Measurements from ENCODE around the gene RAB3B.
A peak's percentile ranks its signal among the peaks of the same experiment; 100 is the strongest.

The RAB3B gene

GRCh38 chr1:51922040-51922439 lies 68.5 kb downstream of the RAB3B start:
- H3K27ac ChIP-seq (replicated peaks; ENCODE audit: low read length), result no peak overlapping the region
- peaks cover 0 to 76% (median 0%) of the 10 kb centered on the region in 3 experiments for H3K27me3 ChIP-seq (ENCODE audit: control insufficient read depth in 3 of 3, insufficient read depth in 3 of 3, low read depth in 1 of 3, low read length in 3 of 3)
- H3K18ac ChIP-seq (ENCODE audit: low read length), result no peak overlapping the region
- no peak overlapping the region for H3K4me2 ChIP-seq (ENCODE audit: insufficient read depth, low read length, poor library complexity, severe bottlenecking)
- H3K4ac ChIP-seq (ENCODE audit: low read length), result no peak overlapping the region
- no peak overlapping the region for H2BK5ac ChIP-seq (ENCODE audit: low read length)
- no CpG with 5 or more reads among the region's 3 CpGs for WGBS, 2 donors (ENCODE audit: extremely low coverage in 2 of 2, insufficient read length in 2 of 2, insufficient replicate concordance in 1 of 2)
- H2AFZ ChIP-seq (ENCODE audit: low read length), result no peak overlapping the region
- no peaks in the 10 kb centered on the region for H3K9me3 ChIP-seq (replicated peaks in 1 of 2; ENCODE audit: control insufficient read depth in 2 of 2, insufficient read depth in 1 of 2, low read depth in 1 of 2, low read length in 2 of 2)
- no peak overlapping the region for H4K8ac ChIP-seq (ENCODE audit: low read depth, low read length)
- H3K79me1 ChIP-seq (ENCODE audit: low read depth, low read length), result no peaks in the 10 kb centered on the region
- no peak overlapping the region for H2BK12ac ChIP-seq (ENCODE audit: low read length)
- no peak overlapping the region for H3K14ac ChIP-seq (ENCODE audit: low read length)
- DNase-seq (ENCODE audit: low spot score), result no peak
- no peak overlapping the region for H2BK15ac ChIP-seq (ENCODE audit: low read length)
- no peaks in the 10 kb centered on the region for H3K36me3 ChIP-seq (replicated peaks in 1 of 2; ENCODE audit: control insufficient read depth in 2 of 2, insufficient read depth in 2 of 2, low read length in 2 of 2)
- no peak overlapping the region for H2BK120ac ChIP-seq (ENCODE audit: low read depth, low read length)
- H3K9ac ChIP-seq (ENCODE audit: low read depth, low read length, poor library complexity), result no peak overlapping the region
- H4K91ac ChIP-seq (ENCODE audit: low read depth, low read length, poor library complexity), result no peak overlapping the region
- H2AK5ac ChIP-seq (ENCODE audit: low read depth, low read length), result no peak overlapping the region
- no peak overlapping the region for H3K4me3 ChIP-seq (ENCODE audit: low read length in 2 of 2)
- peaks cover 14 to 23% of the 10 kb centered on the region in 2 donors for H3K4me1 ChIP-seq (ENCODE audit: control insufficient read depth in 2 of 2, insufficient read depth in 1 of 2, low read depth in 1 of 2, low read length in 2 of 2)
- no peak overlapping the region for H3K23ac ChIP-seq (ENCODE audit: low read depth, low read length, poor library complexity)

GRCh38 chr1:51920130-51920529 lies 70.4 kb downstream of the RAB3B start:
- H2BK120ac ChIP-seq (ENCODE audit: low read depth, low read length), result no peak overlapping the region
- H3K4me3 ChIP-seq (ENCODE audit: low read length in 2 of 2), result no peak overlapping the region
- no peak overlapping the region for H3K27ac ChIP-seq (replicated peaks; ENCODE audit: low read length)
- H3K9ac ChIP-seq (ENCODE audit: low read depth, low read length, poor library complexity), result no peak overlapping the region
- H3K23ac ChIP-seq (ENCODE audit: low read depth, low read length, poor library complexity), result no peak overlapping the region
- H2BK5ac ChIP-seq (ENCODE audit: low read length), result no peak overlapping the region
- no peaks in the 10 kb centered on the region for H3K79me1 ChIP-seq (ENCODE audit: low read depth, low read length)
- WGBS, 2 donors (ENCODE audit: extremely low coverage in 2 of 2, insufficient read length in 2 of 2, insufficient replicate concordance in 1 of 2), result no CpG with 5 or more reads among the region's 5 CpGs
- peaks cover 0 to 78% (median 0%) of the 10 kb centered on the region in 3 experiments for H3K27me3 ChIP-seq (ENCODE audit: control insufficient read depth in 3 of 3, insufficient read depth in 3 of 3, low read depth in 1 of 3, low read length in 3 of 3)
- no peaks in the 10 kb centered on the region for H3K9me3 ChIP-seq (replicated peaks in 1 of 2; ENCODE audit: control insufficient read depth in 2 of 2, insufficient read depth in 1 of 2, low read depth in 1 of 2, low read length in 2 of 2)
- no peak overlapping the region for H2BK15ac ChIP-seq (ENCODE audit: low read length)
- H4K8ac ChIP-seq (ENCODE audit: low read depth, low read length), result no peak overlapping the region
- DNase-seq (ENCODE audit: low spot score), result no peak
- H2AFZ ChIP-seq (ENCODE audit: low read length), result peak overlapping the region; percentile 39
- no peaks in the 10 kb centered on the region for H3K36me3 ChIP-seq (replicated peaks in 1 of 2; ENCODE audit: control insufficient read depth in 2 of 2, insufficient read depth in 2 of 2, low read length in 2 of 2)
- no peak overlapping the region for H3K18ac ChIP-seq (ENCODE audit: low read length)
- no peak overlapping the region for H2AK5ac ChIP-seq (ENCODE audit: low read depth, low read length)
- H3K14ac ChIP-seq (ENCODE audit: low read length), result no peak overlapping the region
- no peak overlapping the region for H4K91ac ChIP-seq (ENCODE audit: low read depth, low read length, poor library complexity)
- no peak overlapping the region for H3K4ac ChIP-seq (ENCODE audit: low read length)
- H3K4me1 ChIP-seq (ENCODE audit: control insufficient read depth in 2 of 2, insufficient read depth in 1 of 2, low read depth in 1 of 2, low read length in 2 of 2), result peaks cover 14 to 23% of the 10 kb centered on the region in 2 donors
- H3K4me2 ChIP-seq (ENCODE audit: insufficient read depth, low read length, poor library complexity, severe bottlenecking), result no peak overlapping the region
- no peak overlapping the region for H2BK12ac ChIP-seq (ENCODE audit: low read length)

- Histone ChIP-seq H3K18ac (ENCODE audit: low read length) (peak overlapping the region; percentile 12), H3K14ac (ENCODE audit: low read length) (no peak overlapping the region), H3K9me3 (replicated peaks in 1 of 2; ENCODE audit: control insufficient read depth in 2 of 2, insufficient read depth in 1 of 2, low read depth in 1 of 2, low read length in 2 of 2) (no peaks in the 10 kb centered on the region), H3K4me2 (ENCODE audit: insufficient read depth, low read length, poor library complexity, severe bottlenecking) (no peak overlapping the region), H3K9ac (ENCODE audit: low read depth, low read length, poor library complexity) (no peak overlapping the region), H3K4me3 (ENCODE audit: low read length in 2 of 2) (no peak overlapping the region), H3K27me3 (ENCODE audit: control insufficient read depth in 3 of 3, insufficient read depth in 3 of 3, low read depth in 1 of 3, low read length in 3 of 3) (peaks cover 0 to 78% (median 0%) of the 10 kb centered on the region in 3 experiments), H2BK5ac (ENCODE audit: low read length) (no peak overlapping the region), H4K8ac (ENCODE audit: low read depth, low read length) (no peak overlapping the region), H2AFZ (ENCODE audit: low read length) (peak overlapping the region; percentile 39), H2BK15ac (ENCODE audit: low read length) (no peak overlapping the region), H4K91ac (ENCODE audit: low read depth, low read length, poor library complexity) (no peak overlapping the region), H2BK120ac (ENCODE audit: low read depth, low read length) (no peak overlapping the region), H3K27ac (replicated peaks; ENCODE audit: low read length) (peak overlapping the region; percentile 33), H2BK12ac (ENCODE audit: low read length) (no peak overlapping the region), H2AK5ac (ENCODE audit: low read depth, low read length) (no peak overlapping the region), H3K23ac (ENCODE audit: low read depth, low read length, poor library complexity) (no peak overlapping the region), H3K79me1 (ENCODE audit: low read depth, low read length) (no peaks in the 10 kb centered on the region), H3K36me3 (replicated peaks in 1 of 2; ENCODE audit: control insufficient read depth in 2 of 2, insufficient read depth in 2 of 2, low read length in 2 of 2) (no peaks in the 10 kb centered on the region), H3K4ac (ENCODE audit: low read length) (no peak overlapping the region), H3K4me1 (ENCODE audit: control insufficient read depth in 2 of 2, insufficient read depth in 1 of 2, low read depth in 1 of 2, low read length in 2 of 2) (peaks cover 14 to 22% of the 10 kb centered on the region in 2 donors)
- no CpG with 5 or more reads among the region's 10 CpGs for WGBS, 2 donors (ENCODE audit: extremely low coverage in 2 of 2, insufficient read length in 2 of 2, insufficient replicate concordance in 1 of 2)
- no peak for DNase-seq (ENCODE audit: low spot score)
These were observed 70.8 kb downstream of the RAB3B start for GRCh38 chr1:51919684-51920083.

GRCh38 chr1:51916587-51917405 lies 73.7 kb downstream of the RAB3B start:
- no peak overlapping the region for H3K27ac ChIP-seq (replicated peaks; ENCODE audit: low read length)
- H3K4me3 ChIP-seq (ENCODE audit: low read length in 2 of 2), result no peak overlapping the region
- H2BK5ac ChIP-seq (ENCODE audit: low read length), result no peak overlapping the region
- H3K9me3 ChIP-seq (replicated peaks in 1 of 2; ENCODE audit: control insufficient read depth in 2 of 2, insufficient read depth in 1 of 2, low read depth in 1 of 2, low read length in 2 of 2), result no peaks in the 10 kb centered on the region
- H3K79me1 ChIP-seq (ENCODE audit: low read depth, low read length), result no peaks in the 10 kb centered on the region
- H3K4ac ChIP-seq (ENCODE audit: low read length), result no peak overlapping the region
- peaks cover 0 to 75% (median 0%) of the 10 kb centered on the region in 3 experiments for H3K27me3 ChIP-seq (ENCODE audit: control insufficient read depth in 3 of 3, insufficient read depth in 3 of 3, low read depth in 1 of 3, low read length in 3 of 3)
- no peak overlapping the region for H3K9ac ChIP-seq (ENCODE audit: low read depth, low read length, poor library complexity)
- DNase-seq (ENCODE audit: low spot score), result no peak
- WGBS, 2 donors (ENCODE audit: extremely low coverage in 2 of 2, insufficient read length in 2 of 2, insufficient replicate concordance in 1 of 2), result no CpG with 5 or more reads among the region's 5 CpGs
- no peak overlapping the region for H3K18ac ChIP-seq (ENCODE audit: low read length)
- no peak overlapping the region for H2AK5ac ChIP-seq (ENCODE audit: low read depth, low read length)
- H4K91ac ChIP-seq (ENCODE audit: low read depth, low read length, poor library complexity), result no peak overlapping the region
- no peak overlapping the region for H2BK120ac ChIP-seq (ENCODE audit: low read depth, low read length)
- no peak overlapping the region for H2AFZ ChIP-seq (ENCODE audit: low read length)
- H4K8ac ChIP-seq (ENCODE audit: low read depth, low read length), result no peak overlapping the region
- no peak overlapping the region for H2BK12ac ChIP-seq (ENCODE audit: low read length)
- H3K14ac ChIP-seq (ENCODE audit: low read length), result no peak overlapping the region
- no peak overlapping the region for H3K4me2 ChIP-seq (ENCODE audit: insufficient read depth, low read length, poor library complexity, severe bottlenecking)
- H2BK15ac ChIP-seq (ENCODE audit: low read length), result no peak overlapping the region
- no peaks in the 10 kb centered on the region for H3K36me3 ChIP-seq (replicated peaks in 1 of 2; ENCODE audit: control insufficient read depth in 2 of 2, insufficient read depth in 2 of 2, low read length in 2 of 2)
- no peak overlapping the region for H3K23ac ChIP-seq (ENCODE audit: low read depth, low read length, poor library complexity)
- H3K4me1 ChIP-seq (ENCODE audit: control insufficient read depth in 2 of 2, insufficient read depth in 1 of 2, low read depth in 1 of 2, low read length in 2 of 2), result peaks cover 14 to 19% of the 10 kb centered on the region in 2 donors
